HG03439 (cell line): ENCODE measurements around the gene MTMR10.
A peak's percentile ranks its signal among the peaks of the same experiment; 100 is the strongest.

Experiments
- ATAC-seq: cut with Tn5 transposase; IDR thresholded peaks from one replicate; pipeline ENCODE4 v1.9.1; 2021; ENCODE audit warnings: mild to moderate bottlenecking, moderate library complexity; ENCODE audit not compliant: unreplicated experiment

MTMR10 gene, protein sequence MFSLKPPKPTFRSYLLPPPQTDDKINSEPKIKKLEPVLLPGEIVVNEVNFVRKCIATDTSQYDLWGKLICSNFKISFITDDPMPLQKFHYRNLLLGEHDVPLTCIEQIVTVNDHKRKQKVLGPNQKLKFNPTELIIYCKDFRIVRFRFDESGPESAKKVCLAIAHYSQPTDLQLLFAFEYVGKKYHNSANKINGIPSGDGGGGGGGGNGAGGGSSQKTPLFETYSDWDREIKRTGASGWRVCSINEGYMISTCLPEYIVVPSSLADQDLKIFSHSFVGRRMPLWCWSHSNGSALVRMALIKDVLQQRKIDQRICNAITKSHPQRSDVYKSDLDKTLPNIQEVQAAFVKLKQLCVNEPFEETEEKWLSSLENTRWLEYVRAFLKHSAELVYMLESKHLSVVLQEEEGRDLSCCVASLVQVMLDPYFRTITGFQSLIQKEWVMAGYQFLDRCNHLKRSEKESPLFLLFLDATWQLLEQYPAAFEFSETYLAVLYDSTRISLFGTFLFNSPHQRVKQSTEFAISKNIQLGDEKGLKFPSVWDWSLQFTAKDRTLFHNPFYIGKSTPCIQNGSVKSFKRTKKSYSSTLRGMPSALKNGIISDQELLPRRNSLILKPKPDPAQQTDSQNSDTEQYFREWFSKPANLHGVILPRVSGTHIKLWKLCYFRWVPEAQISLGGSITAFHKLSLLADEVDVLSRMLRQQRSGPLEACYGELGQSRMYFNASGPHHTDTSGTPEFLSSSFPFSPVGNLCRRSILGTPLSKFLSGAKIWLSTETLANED

GRCh38 chr15:30991255-30992235 is at the start of gene MTMR10:
Gene MTMR10 (minus strand): TSS chr15:30991628. CDS start chr15:30991506, 122 bp downstream.
- ATAC-seq: peak; percentile 87

- ATAC-seq: no peak
Observed at GRCh38 chr15:31040611-31041010, 49.2 kb upstream of the MTMR10 start.

- ATAC-seq: no peak
Observed at GRCh38 chr15:31039961-31040360, 48.5 kb upstream of the MTMR10 start.

GRCh38 chr15:31037731-31038477 is 46.5 kb upstream of the MTMR10 start:
- ATAC-seq: no peak

DNA sequence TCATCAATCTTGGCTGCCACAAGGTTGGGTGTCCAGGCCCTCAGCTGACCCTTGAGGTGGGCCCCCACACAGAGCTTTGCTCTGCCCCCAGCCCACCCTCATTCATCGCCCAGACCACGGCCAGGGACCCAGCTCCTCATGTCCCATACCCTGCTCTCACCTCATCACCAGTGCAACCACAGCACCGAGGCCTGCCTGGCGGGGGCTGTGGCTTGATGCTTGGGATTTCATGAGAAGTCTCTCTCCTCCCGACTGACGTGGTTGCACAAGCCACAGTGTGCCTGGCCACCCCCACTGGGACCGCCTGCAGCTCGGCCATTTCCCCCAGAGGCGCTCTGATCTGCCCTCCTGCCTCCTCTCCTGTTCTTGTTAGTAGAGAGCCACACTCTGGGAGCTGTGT is 45.4 kb upstream of the MTMR10 start:
- ATAC-seq: no peak

- ATAC-seq: no peak
Observed at GRCh38 chr15:31035610-31036009, 44.2 kb upstream of the MTMR10 start.

DNA sequence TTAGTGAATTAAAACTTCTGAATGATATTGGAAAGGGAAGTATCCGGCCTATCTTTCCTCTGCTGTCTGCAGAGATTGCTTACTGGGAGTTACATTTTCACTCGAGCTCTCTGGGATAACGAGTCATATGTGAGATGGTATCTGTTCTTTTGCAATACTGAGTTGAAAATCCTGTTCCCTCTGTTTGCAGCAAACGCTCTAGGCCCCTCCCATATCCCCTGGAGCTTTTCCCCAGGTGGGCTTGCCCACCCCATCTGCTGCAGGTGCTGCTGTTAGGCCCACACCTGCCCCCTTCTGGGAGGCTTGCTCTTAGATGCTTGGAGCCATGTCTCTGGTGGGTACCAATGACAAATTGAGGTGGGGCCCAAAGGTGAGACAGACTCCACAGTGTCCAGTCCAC is 42.7 kb upstream of the MTMR10 start:
- ATAC-seq: no peak

GRCh38 chr15:31032961-31033371 is 41.5 kb upstream of the MTMR10 start:
- ATAC-seq: no peak

GRCh38 chr15:31031471-31032067 is 40.1 kb upstream of the MTMR10 start:
- ATAC-seq: no peak

DNA sequence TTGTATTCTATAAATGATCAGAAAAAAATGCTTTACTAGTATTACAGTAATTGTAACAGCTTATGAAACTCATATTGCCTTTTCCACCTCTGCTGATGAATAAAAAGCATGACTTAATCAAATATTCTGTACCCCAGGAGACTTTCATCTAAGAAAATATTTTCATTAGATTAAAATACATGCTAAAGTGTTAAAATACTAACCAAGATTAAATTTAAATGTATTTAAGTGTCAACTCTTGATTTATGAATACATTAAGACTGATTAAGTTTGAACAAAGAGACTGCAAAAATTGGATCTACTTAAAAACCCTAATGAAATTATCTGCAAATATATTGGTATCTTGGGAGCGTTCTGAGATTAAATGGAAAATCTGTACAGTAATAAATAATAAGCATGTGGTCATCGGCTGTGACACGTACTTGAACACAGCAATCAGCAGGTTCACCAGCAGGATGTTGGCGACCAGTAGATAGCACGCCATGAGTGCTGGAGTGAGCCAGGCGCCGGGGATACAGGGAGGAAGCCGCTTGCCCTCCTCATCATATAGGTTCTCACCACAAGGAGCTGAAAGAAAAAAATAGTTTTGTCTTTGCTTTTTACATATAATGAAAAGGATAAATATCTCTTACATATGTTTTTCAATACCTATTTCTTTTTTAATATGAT is 36.6 kb upstream of the MTMR10 start:
- no peak for ATAC-seq

GRCh38 chr15:31025996-31026395 is 34.6 kb upstream of the MTMR10 start:
- no peak for ATAC-seq

- ATAC-seq: no peak
Observed at GRCh38 chr15:31024979-31025378, 33.6 kb upstream of the MTMR10 start.

- no peak for ATAC-seq
Observed at GRCh38 chr15:31024330-31024729, 32.9 kb upstream of the MTMR10 start.

DNA sequence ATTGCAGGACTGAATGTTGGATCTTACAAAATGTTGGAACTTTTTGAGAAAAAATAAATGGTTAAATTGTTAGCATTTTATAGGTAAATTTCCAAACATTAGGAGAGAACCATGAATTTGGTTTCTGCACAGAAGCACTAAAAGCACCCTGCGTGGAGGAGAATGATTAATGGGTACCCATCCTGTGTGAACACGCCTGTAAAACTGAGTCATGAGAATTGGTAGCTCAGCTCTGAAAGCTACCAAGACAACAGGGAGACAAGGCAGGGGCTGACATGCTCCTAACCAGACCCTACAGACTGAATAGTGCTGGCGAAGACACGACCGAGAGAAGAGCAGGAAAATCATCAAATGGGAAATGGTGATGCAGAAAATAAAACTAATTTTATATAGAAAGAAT is 32.4 kb upstream of the MTMR10 start:
- no peak for ATAC-seq

GRCh38 chr15:31021067-31021665 is 29.7 kb upstream of the MTMR10 start:
- no peak for ATAC-seq

- no peak for ATAC-seq
Observed at GRCh38 chr15:31020542-31020941, 29.1 kb upstream of the MTMR10 start.

DNA sequence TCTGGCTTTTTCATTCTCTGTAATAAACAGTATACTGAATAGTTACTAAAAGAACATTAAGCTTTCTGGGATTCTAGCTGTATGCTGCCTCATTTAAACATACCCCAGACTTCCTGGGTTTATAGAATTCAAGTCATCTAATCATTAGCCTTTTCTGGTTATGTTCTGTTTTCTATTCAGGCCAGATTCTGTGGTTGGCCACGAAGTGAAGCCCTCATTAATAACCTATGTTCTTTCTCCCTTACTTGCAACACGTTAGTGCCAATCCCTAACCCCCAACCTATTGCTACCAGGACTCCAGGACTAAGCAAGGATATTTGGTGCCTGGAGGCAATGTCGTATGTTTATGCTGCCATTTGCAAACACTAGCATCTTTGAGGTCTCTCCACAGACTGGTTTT is 28.6 kb upstream of the MTMR10 start:
- no peak for ATAC-seq

- no peak for ATAC-seq
Observed at GRCh38 chr15:31017311-31017710, 25.9 kb upstream of the MTMR10 start.

DNA sequence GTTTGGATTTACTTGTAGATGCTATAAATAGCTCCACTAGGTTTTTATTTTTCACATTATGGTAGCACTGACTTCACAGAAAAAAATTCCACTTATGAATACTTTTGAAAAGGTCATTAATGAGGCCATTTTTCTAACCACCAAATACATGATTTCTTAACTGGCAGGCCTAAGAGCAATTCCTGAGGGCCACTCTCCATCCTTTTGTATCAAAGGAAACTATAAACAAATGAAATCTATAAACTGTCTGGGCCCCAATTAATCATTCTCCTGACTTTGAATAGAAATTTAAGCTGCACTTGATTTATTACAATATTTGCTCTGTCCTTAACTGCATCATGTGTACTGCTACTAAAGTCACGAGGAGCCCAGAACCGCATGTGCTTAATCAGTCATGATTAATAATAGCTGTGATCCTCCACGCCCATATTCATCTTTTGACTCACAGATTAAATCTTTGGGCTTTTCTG is 25.1 kb upstream of the MTMR10 start:
- no peak for ATAC-seq
